Subcutaneous adipose tissue (tissue), 4 donors: ENCODE data around the gene AQP10. TPM values are rescaled to one million over a fixed set of nuclear protein-coding genes. Genes with fewer than 3 reads are reported as not detected.

Source experiments
- CTCF ChIP-seq: fragments of 450-650 bp; IDR thresholded peaks from one replicate; pipeline ENCODE4 v1.5.1; 2016; ENCODE audit warnings: low read depth, mild to moderate bottlenecking, control low read depth, antibody characterized with exemption, moderate library complexity
- total RNA-seq, 4 donors: library from RNA; depleted of rRNA; stranded (reverse); fragments of >200 nt; gene quantifications; one replicate each; pipeline ENCODE4 v1.1.0, GENCODE V29; 2016

Gene AQP10
- total RNA-seq, 4 donors from 2014 or later = not detected

GRCh38 chr1:154347961-154348360 lies 27.1 kb downstream of the AQP10 start:
- TF ChIP-seq CTCF = no peak

- no peak for TF ChIP-seq CTCF
These were observed 27.7 kb downstream of the AQP10 start for GRCh38 chr1:154348429-154349076.

GRCh38 chr1:154349121-154349520 lies 28.2 kb downstream of the AQP10 start:
- TF ChIP-seq CTCF = no peak

GRCh38 chr1:154350383-154350782 lies 29.5 kb downstream of the AQP10 start:
- no peak for TF ChIP-seq CTCF

GRCh38 chr1:154351363-154352068 lies 30.6 kb downstream of the AQP10 start:
- TF ChIP-seq CTCF = no peak

GRCh38 chr1:154352245-154352580 lies 31.3 kb downstream of the AQP10 start:
- no peak for TF ChIP-seq CTCF

GRCh38 chr1:154352581-154353459 lies 31.9 kb downstream of the AQP10 start:
- no peak for TF ChIP-seq CTCF
